Stimulated activated CD4-positive, alpha-beta T cell treated with anti-CD3 and anti-CD28 coated beads, Interleukin-15, amount 100 ng/mL, for 1 hour (primary cell): Measurements from ENCODE around the gene ASB13.

Source experiments
- DNase-seq, 2 donors: peaks; one replicate each; pipeline ENCODE4 v3.0.0-alpha.2; 2020; ENCODE audit warnings: low read depth in 1 of 2, low spot score in 1 of 2

ASB13 gene

DNA sequence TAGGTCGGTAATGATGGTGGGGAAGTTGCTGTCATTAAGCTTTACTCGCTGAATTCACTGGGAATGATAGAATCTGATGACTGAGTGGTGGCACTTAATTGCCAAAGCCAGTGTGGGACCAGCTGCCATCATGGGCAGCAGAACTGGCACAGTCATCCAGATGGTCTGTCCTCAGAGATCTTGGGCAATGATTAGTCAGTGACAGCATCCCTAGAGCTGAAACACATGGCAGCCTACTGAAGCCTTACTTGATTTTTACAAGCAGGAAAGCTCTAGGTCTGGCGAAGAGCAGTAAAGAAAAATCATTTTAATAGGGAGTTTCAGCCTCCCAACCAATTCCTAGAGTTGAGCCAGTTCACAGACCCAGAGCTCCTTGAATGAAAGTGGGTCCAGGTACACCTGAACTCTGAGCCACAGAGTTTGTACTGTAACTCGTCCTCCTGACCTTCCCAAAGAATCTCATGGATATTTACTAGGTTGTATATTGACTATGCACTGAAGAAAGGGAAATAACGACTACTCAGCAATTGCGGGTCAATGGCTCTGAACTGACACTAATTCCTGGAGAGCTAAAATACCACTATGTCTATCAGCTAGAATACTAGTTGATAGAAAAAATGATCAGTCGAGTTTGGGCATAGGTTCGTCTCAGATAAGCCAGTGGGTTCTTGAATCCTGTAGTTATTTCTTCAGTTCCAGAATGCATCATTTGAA lies 4.4 kb upstream of the ASB13 start:
- DNase-seq: no peak

DNA sequence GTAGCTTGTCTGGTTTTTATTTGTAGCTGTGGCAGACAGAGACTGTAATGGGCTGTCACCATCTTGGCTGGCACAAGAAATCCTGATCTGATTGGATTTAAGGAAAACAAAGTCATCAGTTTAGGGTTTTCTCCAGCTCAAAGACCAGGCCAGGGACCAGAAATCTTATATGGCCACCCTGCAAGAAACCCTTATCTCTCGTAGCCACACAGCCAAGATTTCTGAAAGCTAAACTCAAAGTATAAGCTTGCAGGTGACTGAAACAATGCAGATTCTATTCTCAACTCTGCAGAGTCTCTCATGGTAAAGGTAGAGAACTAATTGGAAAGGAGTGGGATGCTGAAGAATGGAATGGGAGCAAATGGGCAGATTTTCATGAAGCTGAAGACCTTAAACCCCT lies 3.2 kb upstream of the ASB13 start:
- DNase-seq: no peak

GRCh38 chr10:5668429-5668828 lies 2.0 kb upstream of the ASB13 start:
- DNase-seq: no peak

GRCh38 chr10:5666841-5667630 lies 641 bp upstream of the ASB13 start:
- DNase-seq: no peak

DNA sequence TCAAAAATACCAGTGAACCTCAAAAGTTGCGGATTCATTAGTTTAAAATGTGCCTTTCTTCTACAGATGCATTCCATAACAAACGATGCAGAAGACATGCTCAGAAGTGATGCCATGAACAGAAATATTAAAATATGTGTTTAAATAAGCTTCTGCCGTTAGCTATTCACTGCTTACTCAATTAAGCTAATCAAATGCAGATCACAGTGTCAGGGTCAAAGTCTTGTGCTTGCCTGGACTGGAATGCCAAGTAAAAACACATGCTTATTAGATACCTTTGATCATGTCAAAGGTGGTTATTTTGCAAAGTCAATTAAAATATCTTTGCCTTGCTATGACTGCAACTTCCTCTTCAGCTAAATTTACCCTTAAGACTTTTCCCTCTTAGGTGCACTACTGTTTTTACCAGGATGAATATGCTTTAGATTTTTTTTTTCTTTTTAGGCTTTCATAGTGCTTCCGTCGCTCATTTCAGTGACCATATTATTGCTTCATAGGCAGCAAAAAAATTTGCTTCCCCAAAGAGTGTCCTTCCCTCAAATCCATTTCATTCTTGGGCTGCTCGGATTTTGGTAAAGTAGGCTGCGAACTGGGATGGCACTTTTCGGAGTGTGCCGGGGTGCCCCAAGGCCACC lies 905 bp downstream of the ASB13 start:
- DNase-seq: no peak

GRCh38 chr10:5663692-5664427 lies 2.5 kb downstream of the ASB13 start:
- DNase-seq: no peak

- DNase-seq: no peak
Measured at GRCh38 chr10:5662708-5663579, 3.5 kb downstream of the ASB13 start.

DNA sequence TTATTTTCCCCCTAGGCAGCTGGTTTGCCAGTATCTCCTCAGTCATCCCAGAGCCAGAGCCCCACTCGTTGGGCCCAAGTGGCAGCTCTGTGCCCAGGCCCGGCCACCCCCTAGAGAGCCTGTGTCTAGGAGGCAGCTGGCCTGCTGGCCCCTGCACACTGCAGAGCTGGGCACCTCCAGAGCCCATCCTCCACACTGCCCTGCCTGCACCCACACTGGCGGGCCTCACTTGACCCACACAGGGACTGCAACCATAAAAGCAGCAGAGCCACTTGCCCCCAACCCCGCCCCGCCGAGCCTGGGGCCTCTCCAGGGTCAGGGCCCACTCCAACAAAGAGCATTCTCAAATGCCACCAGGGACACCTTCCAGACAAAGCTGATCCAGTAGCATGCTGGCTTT lies 5.4 kb downstream of the ASB13 start:
- DNase-seq: no peak

DNA sequence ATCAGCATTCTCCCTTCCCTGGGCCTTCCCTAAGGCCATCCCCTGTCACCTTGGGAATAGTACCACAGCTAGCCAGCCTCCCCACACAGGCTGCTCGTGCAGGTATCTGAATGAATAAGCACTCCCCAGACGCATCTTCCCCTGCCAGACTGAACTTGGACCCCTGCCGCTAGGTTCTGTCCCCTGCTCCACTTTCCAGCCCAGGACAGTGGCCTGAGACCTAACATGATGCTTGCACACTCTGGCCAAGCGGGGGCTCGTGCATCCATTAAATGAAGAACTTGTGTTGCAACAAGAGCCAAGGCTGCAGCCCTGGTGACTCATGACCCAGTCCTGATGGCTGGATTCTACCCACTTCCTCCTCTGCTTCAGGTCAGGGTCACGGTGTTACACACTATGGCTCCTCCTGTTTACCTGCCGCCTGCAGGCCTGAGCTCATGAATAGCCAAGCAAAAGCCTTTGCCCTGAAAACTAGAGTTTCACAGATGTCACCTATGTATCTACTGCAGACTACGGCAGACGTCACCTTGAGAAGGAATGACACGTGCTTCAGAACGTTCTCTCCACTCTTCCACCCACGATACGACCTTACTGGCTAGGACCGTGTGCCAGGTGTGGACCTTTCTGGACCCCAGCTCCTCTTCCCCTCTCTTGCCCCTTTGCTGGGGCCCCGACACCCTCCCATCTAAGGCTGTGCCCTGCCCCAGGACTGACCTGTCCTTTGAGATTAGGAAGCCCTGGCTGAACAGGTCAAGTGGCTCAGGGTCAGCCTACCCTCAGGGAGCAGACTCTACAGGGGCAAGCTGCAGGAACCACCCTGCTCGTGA lies 6.5 kb downstream of the ASB13 start:
- DNase-seq: no peak

DNA sequence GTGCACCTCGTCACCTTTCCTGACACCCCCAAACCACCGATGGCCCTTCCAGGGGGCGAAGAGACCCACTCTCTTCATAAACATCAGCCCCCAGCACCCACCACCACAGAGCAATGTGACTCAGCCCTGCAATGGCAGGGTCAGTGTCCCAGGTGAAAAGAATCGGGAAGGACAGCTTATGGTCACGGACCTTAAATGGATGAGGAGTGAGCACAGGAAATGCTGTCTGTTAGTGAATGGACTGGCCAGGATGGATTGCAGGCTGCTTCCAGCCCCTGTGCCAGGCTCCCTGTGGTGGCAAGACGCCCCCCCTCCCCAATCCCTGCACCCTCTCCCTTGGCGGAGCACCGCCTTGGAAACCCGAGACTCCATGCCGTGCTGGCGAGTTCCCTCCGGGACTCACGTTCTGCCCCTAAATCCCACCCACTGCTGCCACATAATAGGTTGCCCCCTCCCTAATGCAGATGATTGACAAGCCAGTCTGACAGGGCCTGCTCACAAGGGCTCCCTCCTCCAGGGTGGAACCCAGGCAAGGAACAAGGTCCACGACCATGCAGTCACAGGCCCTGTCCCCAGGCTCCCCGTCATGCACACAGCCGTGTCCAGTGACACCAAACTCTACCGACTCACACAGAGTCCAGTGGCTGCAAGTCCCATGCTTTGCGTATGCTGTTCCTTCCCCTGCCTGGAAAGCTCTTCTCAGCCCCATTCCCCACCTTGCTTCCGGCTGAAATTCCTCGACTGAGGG lies 7.3 kb downstream of the ASB13 start:
- no peak for DNase-seq

- DNase-seq: no peak
Measured at GRCh38 chr10:5656737-5657579, 9.4 kb downstream of the ASB13 start.

DNA sequence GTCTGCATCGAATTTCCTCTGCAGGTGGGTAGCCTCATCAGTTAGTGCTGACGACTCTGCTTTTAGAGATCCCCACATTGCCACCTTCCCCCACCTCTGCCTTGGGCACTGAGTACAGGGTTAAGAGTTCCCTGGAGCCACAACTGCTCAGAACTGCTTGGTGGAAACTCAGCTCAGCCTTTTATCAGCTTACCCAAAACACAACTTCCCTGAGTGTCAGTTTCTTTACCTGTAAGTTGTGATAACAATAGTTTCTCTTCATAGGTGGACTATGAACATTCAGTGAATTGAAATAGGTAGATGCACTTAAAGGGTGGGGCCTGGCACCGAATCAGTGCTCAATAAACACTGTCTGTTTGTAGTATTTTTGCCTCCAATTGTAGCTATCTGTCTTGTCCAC lies 11.3 kb downstream of the ASB13 start:
- DNase-seq: no peak

DNA sequence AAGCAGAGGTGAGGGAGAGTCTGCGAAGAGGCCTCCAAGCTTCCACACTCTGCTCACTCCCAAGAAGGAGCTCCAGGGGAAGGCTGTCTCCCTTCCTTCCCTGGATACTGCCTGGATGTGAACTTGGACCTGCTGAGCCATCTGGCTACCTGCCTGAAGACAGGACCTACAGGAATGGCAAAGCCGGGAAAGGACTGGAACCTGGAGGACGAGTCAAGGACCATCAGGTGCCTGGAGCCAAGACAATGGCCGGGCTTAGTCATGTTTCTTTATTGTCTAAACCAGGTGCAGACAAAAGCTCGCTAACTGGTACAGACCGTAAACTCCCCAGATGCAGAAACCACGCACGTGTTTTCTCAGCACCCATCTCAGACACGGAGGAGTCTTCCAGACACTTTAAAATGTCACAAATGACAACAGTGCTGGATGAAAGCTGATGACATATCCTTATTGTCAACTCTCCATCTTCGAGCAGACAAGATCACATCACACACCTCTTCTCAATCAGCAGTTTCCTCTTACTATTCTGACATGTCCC lies 12.1 kb downstream of the ASB13 start:
- no peak for DNase-seq

DNA sequence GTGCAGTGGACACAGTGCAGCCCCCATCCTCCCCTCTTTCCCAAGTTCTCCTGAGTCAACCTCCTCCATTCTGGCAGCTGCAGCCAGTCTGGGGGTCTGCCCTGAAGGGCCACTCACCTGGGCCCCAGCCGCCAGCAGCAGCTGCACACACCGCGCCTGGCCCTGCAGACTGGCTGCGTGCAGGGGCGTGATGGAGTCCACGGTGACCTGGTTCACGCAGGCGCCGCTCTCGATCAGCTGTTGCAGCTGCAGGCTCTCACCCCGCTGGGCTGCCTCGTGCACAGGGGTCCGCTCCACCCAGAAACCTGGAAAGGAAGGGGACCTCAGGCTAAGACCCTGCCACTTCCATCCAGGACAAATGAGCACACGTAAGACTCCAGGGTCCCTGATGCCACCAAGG lies 13.6 kb downstream of the ASB13 start:
- DNase-seq: no peak

GRCh38 chr10:5651388-5651764 lies 15.0 kb downstream of the ASB13 start:
- DNase-seq: no peak

DNA sequence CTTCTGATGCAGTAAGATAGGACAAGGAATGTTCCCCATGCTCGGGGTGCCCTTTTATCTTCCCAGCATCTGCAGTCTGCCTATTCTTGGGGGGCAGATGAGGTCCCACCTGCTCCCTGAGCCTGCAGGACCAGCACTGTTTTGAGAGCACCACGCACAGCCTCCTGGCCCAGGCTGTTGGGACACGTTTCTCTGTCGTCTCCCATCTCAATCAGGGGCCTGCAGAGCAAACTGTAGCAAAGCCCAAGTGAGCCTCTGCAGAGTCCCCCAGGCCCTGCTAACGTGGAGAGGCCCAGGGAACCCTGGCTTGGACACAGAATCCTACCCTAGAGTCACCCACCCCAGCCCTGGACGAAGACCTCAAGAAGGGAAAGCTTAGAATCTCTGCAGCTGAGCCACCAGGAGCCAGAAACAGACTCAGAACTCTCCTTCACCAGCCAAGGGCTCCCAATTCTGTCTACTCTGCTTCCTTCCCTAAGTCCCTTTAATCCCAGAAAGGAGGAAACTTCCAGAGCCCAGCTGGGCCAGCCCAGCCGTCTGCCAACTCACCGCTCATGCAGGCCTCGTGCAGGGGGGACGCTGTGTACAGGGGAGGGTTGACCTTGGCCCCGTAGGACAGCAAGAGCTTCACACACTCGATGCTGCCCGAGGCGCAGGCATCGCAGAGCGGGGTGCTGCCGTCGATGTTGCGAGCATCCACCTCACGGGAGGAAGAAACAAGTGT lies 15.6 kb downstream of the ASB13 start:
- DNase-seq: no peak

DNA sequence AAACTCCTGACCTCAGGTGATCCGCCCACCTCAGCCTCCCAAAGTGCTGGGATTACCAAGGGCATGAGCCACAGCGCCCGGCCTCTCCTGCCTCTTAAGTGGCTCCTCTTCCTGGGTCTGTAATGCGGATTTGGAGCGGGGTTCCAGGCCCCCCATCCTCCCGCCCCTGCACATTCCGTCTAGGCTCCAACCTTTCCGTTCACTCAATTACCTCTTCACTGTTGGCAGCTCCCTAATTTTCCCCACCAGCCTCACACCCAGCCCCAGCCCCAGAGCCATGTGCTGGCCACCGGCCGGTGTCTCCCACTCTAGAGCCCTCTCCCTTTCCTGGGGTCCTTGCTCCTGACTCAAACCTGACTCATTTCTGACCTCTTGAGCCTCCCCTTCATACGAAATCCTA lies 16.6 kb downstream of the ASB13 start:
- no peak for DNase-seq
